Gastrocnemius medialis (tissue), 4 donors: ENCODE data around the gene CACNA2D3. TPM values are rescaled to one million over a fixed set of nuclear protein-coding genes. Genes with fewer than 3 reads are reported as not detected.

Source experiments
- ATAC-seq, 2 donors: fragments of 150-250 bp; one replicate each; pipeline ENCODE4 v1.9.1; 2016
- DNase-seq, 2 donors: peaks; one replicate each; pipeline ENCODE4 v3.0.0-alpha.2; 2019
- H3K27ac ChIP-seq, 4 donors: fragments of 200-600 bp; sonication (generic); 1 replicate in 1 of 4; 2 replicates in 3 of 4; pipeline ENCODE4 v1.5.1; 2016 to 2018; ENCODE audit warnings: mild to moderate bottlenecking in 2 of 4, moderate library complexity in 1 of 4
- H3K27me3 ChIP-seq, 3 donors: fragments of 200-600 bp; sonication (generic) in 2 of 3; 1 replicate in 1 of 3; 2 replicates in 2 of 3; pipeline versions ENCODE4 v1.5.1 to v1.6.0; 2016 to 2019; ENCODE audit warnings: mild to moderate bottlenecking in 1 of 3, moderate library complexity in 1 of 3
- H3K36me3 ChIP-seq, 2 donors: fragments of 200-600 bp; sonication (generic) in 1 of 2; one replicate each; pipeline ENCODE4 v1.5.1; 2017 to 2018
- H3K4me1 ChIP-seq, 2 donors: fragments of 200-600 bp; sonication (generic) in 1 of 2; one replicate each; pipeline ENCODE4 v1.5.1; 2016 to 2017; ENCODE audit warnings: mild to moderate bottlenecking in 2 of 2
- H3K4me3 ChIP-seq, 4 donors: fragments of 200-600 bp; sonication (generic) in 3 of 4; 1 replicate in 1 of 4; 2 replicates in 3 of 4; pipeline ENCODE4 v1.5.1; 2016 to 2019; ENCODE audit warnings: mild to moderate bottlenecking in 2 of 4
- H3K9me3 ChIP-seq, 3 donors: fragments of 200-600 bp; sonication (generic) in 2 of 3; 1 replicate in 1 of 3; 2 replicates in 2 of 3; pipeline ENCODE4 v1.5.1; 2016 to 2019
- CTCF ChIP-seq, 5 experiments: fragments of 450-650 bp in 3 of 5; fragments of 200-600 bp in 2 of 5; sonication (generic) in 2 of 5; IDR thresholded peaks in 4 of 5; conservative IDR thresholded peaks in 1 of 5; 1 replicate in 4 of 5; 2 replicates in 1 of 5; pipeline ENCODE4 v1.5.1; 2016 to 2019; ENCODE audit warnings: antibody characterized with exemption in 5 of 5, mild to moderate bottlenecking in 3 of 5, moderate library complexity in 3 of 5
- POLR2A ChIP-seq, 2 donors: fragments of 450-650 bp; IDR thresholded peaks; one replicate each; pipeline ENCODE4 v1.6.1; 2017; ENCODE audit warnings: antibody characterized with exemption in 2 of 2, mild to moderate bottlenecking in 2 of 2, moderate library complexity in 2 of 2
- in situ Hi-C, 4 donors: fragments of 200-750 bp; cut with MboI; loops; one replicate each; pipeline versions ENCODE4 v1.15.0 to v1.8.0; 2017; ENCODE audit warnings: low sequenced_read_pairs in 4 of 4
- intact Hi-C: fragments of 100-400 bp; cut with DNase I; formaldehyde crosslinking; loops from one replicate; pipeline ENCODE4 v1.15.1; 2023; ENCODE audit warnings: low total_unique reads
- total RNA-seq, 4 donors: library from RNA; depleted of rRNA; stranded (reverse); fragments of >200 nt; gene quantifications; one replicate each; pipeline versions ENCODE4 v1.1.0 to v1.2.3, GENCODE V29; 2016

The CACNA2D3 gene
- total RNA-seq, 4 donors from 2014 or later = 4.7 to 14.4 (median 7.1) TPM

GRCh38 chr3:54862526-54862925 is 740.2 kb downstream of the CACNA2D3 start:
- Histone ChIP-seq H3K4me1 (peaks cover 12 to 22% of the 10 kb centered on the region in 2 donors), H3K27ac (no peak overlapping the region), H3K36me3 (no peaks in the 10 kb centered on the region), H3K9me3 (no peaks in the 10 kb centered on the region), H3K4me3 (no peak overlapping the region), H3K27me3 (no peaks in the 10 kb centered on the region)
- ATAC-seq (no peak), DNase-seq (no peak)
- no peak for TF ChIP-seq CTCF (IDR thresholded peaks at IDR 0.05 in 4 of 5, conservative IDR thresholded peaks at IDR 0.05 in 1 of 5)
- TF ChIP-seq POLR2A (IDR thresholded peaks at IDR 0.05) = no peak
- intact Hi-C loops (no loop called here), in situ Hi-C loops (loop anchor here (5.0 to 25.0 kb wide), 7 partner anchors 92 to 1400 kb away; no protein-coding TSS in a partner anchor)

GRCh38 chr3:54863366-54863765 is 741.0 kb downstream of the CACNA2D3 start:
- Histone ChIP-seq H3K9me3 (no peaks in the 10 kb centered on the region), H3K36me3 (no peaks in the 10 kb centered on the region), H3K4me1 (peaks cover 8 to 18% of the 10 kb centered on the region in 2 donors), H3K27me3 (no peaks in the 10 kb centered on the region), H3K27ac (no peak overlapping the region), H3K4me3 (no peak overlapping the region)
- TF ChIP-seq CTCF (IDR thresholded peaks at IDR 0.05 in 4 of 5, conservative IDR thresholded peaks at IDR 0.05 in 1 of 5) = no peak
- no peak for TF ChIP-seq POLR2A (IDR thresholded peaks at IDR 0.05)
- in situ Hi-C loops (loop anchor here (5.0 to 25.0 kb wide), 7 partner anchors 91 to 1399 kb away; no protein-coding TSS in a partner anchor), intact Hi-C loops (no loop called here)
- ATAC-seq (no peak), DNase-seq (no peak)

- Histone ChIP-seq H3K27me3 (no peaks in the 10 kb centered on the region), H3K4me3 (no peak overlapping the region), H3K36me3 (no peaks in the 10 kb centered on the region), H3K4me1 (peaks cover 8 to 17% of the 10 kb centered on the region in 2 donors), H3K9me3 (no peaks in the 10 kb centered on the region), H3K27ac (no peak overlapping the region)
- intact Hi-C loops (no loop called here), in situ Hi-C loops (loop anchor here (5.0 to 25.0 kb wide), 7 partner anchors 91 to 1399 kb away; no protein-coding TSS in a partner anchor)
- no peak for DNase-seq
- TF ChIP-seq POLR2A (IDR thresholded peaks at IDR 0.05) (no peak), CTCF (IDR thresholded peaks at IDR 0.05 in 4 of 5, conservative IDR thresholded peaks at IDR 0.05 in 1 of 5) (no peak)
- no peak for ATAC-seq
Measured at GRCh38 chr3:54863786-54864185, 741.4 kb downstream of the CACNA2D3 start.

GRCh38 chr3:54865316-54865715 is 743.0 kb downstream of the CACNA2D3 start:
- in situ Hi-C loops = loop anchor here (10.0 to 25.0 kb wide), 6 partner anchors 89 to 1397 kb away; no protein-coding TSS in a partner anchor
- no peak overlapping the region for H3K4me3 ChIP-seq
- no peaks in the 10 kb centered on the region for H3K27me3 ChIP-seq
- no peaks in the 10 kb centered on the region for H3K36me3 ChIP-seq
- ATAC-seq = no peak
- TF ChIP-seq CTCF (IDR thresholded peaks at IDR 0.05 in 4 of 5, conservative IDR thresholded peaks at IDR 0.05 in 1 of 5) = no peak
- TF ChIP-seq POLR2A (IDR thresholded peaks at IDR 0.05) = no peak
- intact Hi-C loops = no loop called here
- no peaks in the 10 kb centered on the region for H3K9me3 ChIP-seq
- no peak for DNase-seq
- peaks cover 0 to 9% of the 10 kb centered on the region in 2 donors for H3K4me1 ChIP-seq
- no peak overlapping the region for H3K27ac ChIP-seq

GRCh38 chr3:54866251-54866650 is 743.9 kb downstream of the CACNA2D3 start:
- H3K4me1 ChIP-seq = peaks cover 0 to 4% of the 10 kb centered on the region in 2 donors
- TF ChIP-seq POLR2A (IDR thresholded peaks at IDR 0.05) (no peak), CTCF (IDR thresholded peaks at IDR 0.05 in 4 of 5, conservative IDR thresholded peaks at IDR 0.05 in 1 of 5) (no peak)
- no peaks in the 10 kb centered on the region for H3K36me3 ChIP-seq
- no peaks in the 10 kb centered on the region for H3K9me3 ChIP-seq
- H3K27ac ChIP-seq = no peak overlapping the region
- ATAC-seq (no peak), DNase-seq (no peak)
- H3K4me3 ChIP-seq = no peak overlapping the region
- in situ Hi-C loops (loop anchor here (10.0 to 25.0 kb wide), 6 partner anchors 89 to 1396 kb away; no protein-coding TSS in a partner anchor), intact Hi-C loops (no loop called here)
- H3K27me3 ChIP-seq = no peaks in the 10 kb centered on the region
